ENCODE results near the gene CCDC7. TPM values are rescaled to one million over a fixed set of nuclear protein-coding genes. Genes with fewer than 3 reads are reported as not detected.
"Not testable (repeated sequence)": the region's sequence is repeated elsewhere in the genome, so short reads cannot be mapped to it uniquely, and the experiment has no call there.

The CCDC7 gene
- total and polyA plus RNA-seq, 4 donors = 3.5 to 84.1 (median 26.3) TPM

DNA sequence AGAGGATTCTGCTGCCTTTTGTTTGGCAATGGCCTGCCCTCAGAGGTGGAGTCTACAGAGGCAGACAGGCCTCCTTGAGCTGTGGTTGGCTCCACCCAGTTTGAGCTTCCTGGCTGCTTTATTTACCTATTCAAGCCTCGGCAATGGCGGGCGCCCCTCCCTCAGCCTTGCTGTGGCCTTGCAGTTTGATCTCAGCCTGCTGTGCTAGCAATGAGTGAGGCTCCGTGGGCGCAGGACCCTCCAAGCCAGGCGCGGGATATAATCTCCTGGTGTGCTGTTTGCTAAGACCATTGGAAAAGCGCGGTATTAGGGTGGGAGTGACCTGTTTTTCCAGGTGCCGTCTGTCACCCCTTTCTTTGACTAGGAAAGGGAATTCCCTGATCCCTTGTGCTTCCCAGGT is 42.1 kb downstream of the CCDC7 start:
- not testable (repeated sequence) for H3K27me3 ChIP-seq (ENCODE audit: control insufficient read depth, insufficient read depth, low read length); H3K36me3 ChIP-seq (ENCODE audit: control insufficient read depth, insufficient read depth, low read length); H3K27ac ChIP-seq (ENCODE audit: low read depth, low read length); H3K4me3 ChIP-seq (ENCODE audit: low read depth, low read length); H3K9me3 ChIP-seq (ENCODE audit: control insufficient read depth, insufficient read depth, low read length); DNase-seq (ENCODE audit: low read depth in 4 of 6, low spot score in 6 of 6); H3K4me1 ChIP-seq (ENCODE audit: control insufficient read depth, insufficient read depth, low read length)
- WGBS (ENCODE audit: insufficient coverage) = 75% methylated on average over 5 of the region's 10 CpGs

GRCh38 chr10:32489158-32489557 is 43.2 kb downstream of the CCDC7 start:
- Histone ChIP-seq H3K9me3 (ENCODE audit: control insufficient read depth, insufficient read depth, low read length) (peaks cover 2% of the 10 kb centered on the region), H3K27me3 (ENCODE audit: control insufficient read depth, insufficient read depth, low read length) (no peaks in the 10 kb centered on the region), H3K4me3 (ENCODE audit: low read depth, low read length) (no peak overlapping the region), H3K36me3 (ENCODE audit: control insufficient read depth, insufficient read depth, low read length) (peaks cover 3% of the 10 kb centered on the region), H3K4me1 (ENCODE audit: control insufficient read depth, insufficient read depth, low read length) (no peaks in the 10 kb centered on the region), H3K27ac (ENCODE audit: low read depth, low read length) (no peak overlapping the region)
- DNase-seq (ENCODE audit: low read depth in 4 of 6, low spot score in 6 of 6) = no peak
- WGBS (ENCODE audit: insufficient coverage) = 91% methylated on average over 1 of the region's 1 CpG

DNA sequence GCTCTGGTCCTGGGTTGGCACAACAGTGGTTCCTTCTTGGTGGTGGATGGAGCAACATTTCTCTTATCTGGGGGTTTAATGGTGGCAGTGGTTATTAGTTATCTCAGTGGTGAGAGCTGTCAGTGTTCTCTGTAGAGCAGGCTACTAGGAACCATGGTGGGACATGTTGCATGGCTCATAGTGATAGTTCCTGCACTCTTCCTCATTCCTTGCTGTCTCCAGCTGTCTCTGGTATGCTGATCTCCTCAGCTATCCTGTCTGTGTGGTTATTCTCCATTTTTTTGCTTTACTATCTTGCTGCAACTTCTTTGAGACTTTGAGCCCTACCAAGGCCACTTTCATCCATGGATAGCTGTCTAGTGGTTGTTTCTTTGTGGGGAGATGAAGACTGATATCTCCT is 44.0 kb downstream of the CCDC7 start:
- Histone ChIP-seq H3K4me1 (ENCODE audit: control insufficient read depth, insufficient read depth, low read length) (no peaks in the 10 kb centered on the region), H3K9me3 (ENCODE audit: control insufficient read depth, insufficient read depth, low read length) (peaks cover 2% of the 10 kb centered on the region), H3K27ac (ENCODE audit: low read depth, low read length) (no peak overlapping the region), H3K27me3 (ENCODE audit: control insufficient read depth, insufficient read depth, low read length) (no peaks in the 10 kb centered on the region), H3K4me3 (ENCODE audit: low read depth, low read length) (no peak overlapping the region), H3K36me3 (ENCODE audit: control insufficient read depth, insufficient read depth, low read length) (peaks cover 3% of the 10 kb centered on the region)
- DNase-seq (ENCODE audit: low read depth in 4 of 6, low spot score in 6 of 6) = no peak

DNA sequence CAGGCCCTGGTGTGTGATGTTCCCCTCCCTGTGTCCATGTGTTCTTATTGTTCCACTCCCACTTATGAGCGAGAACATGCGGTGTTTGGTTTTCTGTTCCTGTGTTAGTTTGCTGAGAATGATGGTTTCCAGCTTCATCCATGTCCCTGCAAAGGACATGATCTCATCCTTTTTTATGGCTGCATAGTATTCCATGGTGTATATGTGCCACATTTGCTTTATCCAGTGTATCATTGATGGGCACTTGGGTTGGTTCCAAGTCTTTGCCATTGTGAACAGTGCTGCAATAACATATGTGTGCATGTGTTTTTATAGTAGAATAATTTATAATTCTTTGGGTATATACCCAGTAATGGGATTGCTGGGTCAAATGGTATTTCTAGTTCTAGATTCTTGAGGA is 48.6 kb downstream of the CCDC7 start:
- H3K9me3 ChIP-seq (ENCODE audit: control insufficient read depth, insufficient read depth, low read length); H3K36me3 ChIP-seq (ENCODE audit: control insufficient read depth, insufficient read depth, low read length); H3K27me3 ChIP-seq (ENCODE audit: control insufficient read depth, insufficient read depth, low read length); H3K4me3 ChIP-seq (ENCODE audit: low read depth, low read length); H3K27ac ChIP-seq (ENCODE audit: low read depth, low read length); H3K4me1 ChIP-seq (ENCODE audit: control insufficient read depth, insufficient read depth, low read length); DNase-seq (ENCODE audit: low read depth in 4 of 6, low spot score in 6 of 6): not testable (repeated sequence)
- WGBS (ENCODE audit: insufficient coverage) = no CpG with 5 or more reads among the region's 2 CpGs

GRCh38 chr10:32500136-32500535 is 54.2 kb downstream of the CCDC7 start:
- not testable (repeated sequence) for H3K27me3 ChIP-seq (ENCODE audit: control insufficient read depth, insufficient read depth, low read length); H3K9me3 ChIP-seq (ENCODE audit: control insufficient read depth, insufficient read depth, low read length); DNase-seq (ENCODE audit: low read depth in 4 of 6, low spot score in 6 of 6); H3K4me1 ChIP-seq (ENCODE audit: control insufficient read depth, insufficient read depth, low read length); H3K4me3 ChIP-seq (ENCODE audit: low read depth, low read length); H3K27ac ChIP-seq (ENCODE audit: low read depth, low read length)
- WGBS (ENCODE audit: insufficient coverage) = 95% methylated on average over 23 of the region's 31 CpGs
- peaks cover 11% of the 10 kb centered on the region for H3K36me3 ChIP-seq (ENCODE audit: control insufficient read depth, insufficient read depth, low read length)

DNA sequence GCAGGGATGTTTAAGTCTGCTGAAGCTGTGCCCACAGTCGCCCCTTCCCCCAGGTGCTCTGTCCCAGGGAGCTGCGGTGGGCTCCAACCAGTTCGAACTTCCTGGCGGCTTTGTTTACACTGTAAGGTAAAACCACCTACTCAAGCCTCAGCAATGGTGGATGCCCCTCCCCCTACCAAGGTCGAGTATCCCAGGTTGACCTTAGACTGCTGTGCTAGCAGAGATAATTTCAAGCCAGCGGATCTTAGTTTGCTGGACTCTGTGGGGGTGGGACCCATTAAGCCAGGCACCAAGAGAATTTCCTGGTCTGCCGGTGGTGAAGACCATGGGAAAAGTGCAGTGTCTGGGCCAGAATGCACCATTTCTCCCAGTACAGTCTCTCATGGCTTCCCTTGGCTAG is 56.0 kb downstream of the CCDC7 start:
- no peak overlapping the region for H3K4me3 ChIP-seq (ENCODE audit: low read depth, low read length)
- no peak overlapping the region for H3K27ac ChIP-seq (ENCODE audit: low read depth, low read length)
- H3K9me3 ChIP-seq (ENCODE audit: control insufficient read depth, insufficient read depth, low read length) = peaks cover 8% of the 10 kb centered on the region
- no peak for DNase-seq (ENCODE audit: low read depth in 4 of 6, low spot score in 6 of 6)
- WGBS (ENCODE audit: insufficient coverage) = 93% methylated on average over 6 of the region's 7 CpGs
- H3K27me3 ChIP-seq (ENCODE audit: control insufficient read depth, insufficient read depth, low read length) = no peaks in the 10 kb centered on the region
- H3K4me1 ChIP-seq (ENCODE audit: control insufficient read depth, insufficient read depth, low read length) = no peaks in the 10 kb centered on the region
- H3K36me3 ChIP-seq (ENCODE audit: control insufficient read depth, insufficient read depth, low read length) = peaks cover 15% of the 10 kb centered on the region

DNA sequence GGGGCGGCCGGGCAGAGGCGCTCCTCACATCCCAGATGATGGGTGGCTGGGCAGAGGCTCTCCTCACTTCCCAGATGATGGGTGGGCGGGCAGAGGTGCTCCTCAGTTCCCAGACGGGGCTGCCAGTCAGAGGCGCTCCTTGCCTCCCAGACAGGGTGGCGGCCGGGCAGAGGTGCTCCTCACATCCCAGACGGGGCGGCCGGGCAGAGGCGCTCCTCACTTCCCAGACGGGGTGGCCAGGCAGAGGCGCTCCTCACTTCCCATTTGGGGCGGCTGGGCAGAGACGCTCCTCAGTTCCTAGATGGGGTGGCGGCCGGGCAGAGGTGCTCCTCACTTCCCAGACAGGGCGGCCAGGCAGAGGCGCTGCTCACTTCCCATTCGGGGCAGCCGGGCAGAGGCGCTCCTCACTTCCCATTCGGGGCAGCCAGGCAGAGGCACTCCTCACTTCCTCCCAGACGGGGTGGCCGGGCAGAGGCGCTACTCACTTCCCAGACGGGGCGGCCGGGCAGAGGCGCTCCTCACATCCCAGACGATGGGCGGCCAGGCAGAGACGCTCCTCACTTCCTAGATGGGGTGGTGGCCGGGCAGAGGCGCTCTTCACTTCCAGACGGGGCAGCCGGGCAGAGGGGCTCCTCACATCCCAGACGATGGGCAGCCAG is 60.0 kb downstream of the CCDC7 start:
- H3K27me3 ChIP-seq (ENCODE audit: control insufficient read depth, insufficient read depth, low read length); H3K27ac ChIP-seq (ENCODE audit: low read depth, low read length); H3K4me3 ChIP-seq (ENCODE audit: low read depth, low read length); DNase-seq (ENCODE audit: low read depth in 4 of 6, low spot score in 6 of 6); H3K4me1 ChIP-seq (ENCODE audit: control insufficient read depth, insufficient read depth, low read length): not testable (repeated sequence)
- peaks cover 13% of the 10 kb centered on the region for H3K36me3 ChIP-seq (ENCODE audit: control insufficient read depth, insufficient read depth, low read length)
- WGBS (ENCODE audit: insufficient coverage) = 97% methylated on average over 34 of the region's 39 CpGs
- H3K9me3 ChIP-seq (ENCODE audit: control insufficient read depth, insufficient read depth, low read length) = peaks cover 11% of the 10 kb centered on the region

- H3K36me3 ChIP-seq (ENCODE audit: control insufficient read depth, insufficient read depth, low read length) = peaks cover 5% of the 10 kb centered on the region
- no peak overlapping the region for H3K27ac ChIP-seq (ENCODE audit: low read depth, low read length)
- H3K4me3 ChIP-seq (ENCODE audit: low read depth, low read length) = no peak overlapping the region
- H3K9me3 ChIP-seq (ENCODE audit: control insufficient read depth, insufficient read depth, low read length) = peaks cover 5% of the 10 kb centered on the region
- no peak for DNase-seq (ENCODE audit: low read depth in 4 of 6, low spot score in 6 of 6)
- WGBS (ENCODE audit: insufficient coverage) = 95% methylated on average over 8 of the region's 18 CpGs
- H3K4me1 ChIP-seq (ENCODE audit: control insufficient read depth, insufficient read depth, low read length) = no peaks in the 10 kb centered on the region
- H3K27me3 ChIP-seq (ENCODE audit: control insufficient read depth, insufficient read depth, low read length) = no peaks in the 10 kb centered on the region
These were observed 65.7 kb downstream of the CCDC7 start for GRCh38 chr10:32511599-32511998.

DNA sequence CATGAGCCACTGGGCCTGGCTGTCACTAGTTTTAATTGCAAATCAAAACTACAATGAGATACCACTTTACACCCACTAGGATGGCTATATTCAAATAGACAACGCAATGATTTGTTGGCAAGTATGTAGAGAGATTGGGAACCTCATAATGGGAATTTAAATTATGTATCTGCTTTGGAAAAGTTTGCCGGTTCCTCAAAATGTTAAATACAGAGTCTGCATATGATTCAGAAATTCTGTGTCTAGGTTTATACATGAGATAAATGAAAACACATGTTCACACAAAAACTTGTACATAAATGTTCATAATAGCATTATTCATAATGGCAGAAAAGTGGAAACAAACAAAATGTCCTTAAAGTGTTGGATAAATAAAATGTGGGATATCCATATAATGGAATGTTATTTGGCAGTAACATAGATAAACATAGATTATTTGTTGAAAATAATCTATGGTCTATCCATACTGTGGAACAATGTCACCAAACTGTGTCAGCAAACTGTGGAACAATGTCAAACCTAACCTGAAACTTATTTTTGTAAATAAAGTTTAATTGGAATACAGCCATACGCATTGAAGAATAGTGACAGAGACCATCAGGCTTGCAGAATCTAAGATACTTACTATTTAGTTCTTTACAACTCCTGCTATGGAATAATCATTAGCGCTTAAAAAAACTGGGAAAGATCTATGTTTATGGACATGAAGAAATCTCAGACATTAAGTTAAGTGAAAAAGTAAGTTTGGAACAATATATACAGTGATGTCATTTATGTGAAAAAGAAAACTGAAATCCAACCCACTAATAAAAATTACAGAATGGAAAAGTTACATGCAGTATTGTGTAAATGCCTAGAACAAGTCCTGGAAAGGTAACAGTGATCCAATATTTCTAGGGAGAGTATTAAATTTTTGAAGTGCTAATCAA is 70.9 kb downstream of the CCDC7 start:
- H3K27me3 ChIP-seq (ENCODE audit: control insufficient read depth, insufficient read depth, low read length) = no peaks in the 10 kb centered on the region
- WGBS (ENCODE audit: insufficient coverage) = no CpG with 5 or more reads among the region's 4 CpGs
- H3K4me1 ChIP-seq (ENCODE audit: control insufficient read depth, insufficient read depth, low read length) = no peaks in the 10 kb centered on the region
- H3K9me3 ChIP-seq (ENCODE audit: control insufficient read depth, insufficient read depth, low read length) = peaks cover 5% of the 10 kb centered on the region
- no peak overlapping the region for H3K4me3 ChIP-seq (ENCODE audit: low read depth, low read length)
- DNase-seq (ENCODE audit: low read depth in 4 of 6, low spot score in 6 of 6) = no peak
- no peaks in the 10 kb centered on the region for H3K36me3 ChIP-seq (ENCODE audit: control insufficient read depth, insufficient read depth, low read length)
- H3K27ac ChIP-seq (ENCODE audit: low read depth, low read length) = no peak overlapping the region

DNA sequence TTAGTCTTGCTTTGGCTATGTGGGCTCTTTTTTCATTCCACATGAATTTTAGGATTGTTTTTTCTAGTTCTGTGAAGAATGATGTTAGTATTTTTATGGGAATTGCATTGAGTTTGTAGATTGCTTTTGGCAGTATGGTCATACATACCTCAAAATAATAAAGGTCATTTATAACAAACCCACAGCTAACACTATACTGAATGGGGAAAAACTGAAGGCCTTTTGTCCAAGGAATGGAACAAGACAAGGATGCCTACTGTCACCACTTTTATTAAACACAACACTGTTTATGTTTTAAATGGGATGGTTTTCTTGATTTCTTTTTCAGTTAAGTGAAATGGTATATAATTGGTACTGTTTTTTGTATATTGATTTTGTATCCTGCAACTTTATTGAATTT is 84.3 kb downstream of the CCDC7 start:
- no peak for DNase-seq (ENCODE audit: low read depth in 4 of 6, low spot score in 6 of 6)
- H3K4me1 ChIP-seq (ENCODE audit: control insufficient read depth, insufficient read depth, low read length) = no peaks in the 10 kb centered on the region
- H3K9me3 ChIP-seq (ENCODE audit: control insufficient read depth, insufficient read depth, low read length) = no peaks in the 10 kb centered on the region
- no peaks in the 10 kb centered on the region for H3K36me3 ChIP-seq (ENCODE audit: control insufficient read depth, insufficient read depth, low read length)
- H3K27ac ChIP-seq (ENCODE audit: low read depth, low read length) = no peak overlapping the region
- H3K27me3 ChIP-seq (ENCODE audit: control insufficient read depth, insufficient read depth, low read length) = no peaks in the 10 kb centered on the region
- no peak overlapping the region for H3K4me3 ChIP-seq (ENCODE audit: low read depth, low read length)

Data from spinal cord (tissue), 10 donors.